ENCODE data around the gene CLIP2.

Gene CLIP2

DNA sequence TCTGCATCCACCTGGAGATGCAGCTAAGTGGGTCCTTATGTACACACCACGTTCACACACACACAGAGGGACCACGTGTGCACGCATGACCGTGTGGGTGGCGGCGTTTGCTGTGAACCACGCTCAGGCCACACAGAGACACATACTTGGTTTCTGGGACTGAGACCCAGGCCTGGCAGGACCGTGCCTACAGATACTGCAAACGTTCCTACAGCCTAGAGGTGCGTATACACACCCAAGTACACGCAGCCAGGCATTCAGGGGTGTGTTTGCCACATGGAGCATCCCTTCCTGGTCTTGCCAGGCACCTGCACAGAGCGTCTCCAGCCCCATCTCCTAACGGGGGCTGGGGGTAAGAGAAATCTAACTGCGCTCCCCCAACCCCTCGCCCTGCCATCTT is 115.5 kb downstream of the CLIP2 start:
- no peaks in the 10 kb centered on the region for H3K27me3 ChIP-seq (replicated peaks; ENCODE audit: control insufficient read depth, insufficient read depth, low read length)
- H3K36me3 ChIP-seq (ENCODE audit: control insufficient read depth, insufficient read depth, low read length), result peaks cover 26% of the 10 kb centered on the region
- TF ChIP-seq, protein P1, sequence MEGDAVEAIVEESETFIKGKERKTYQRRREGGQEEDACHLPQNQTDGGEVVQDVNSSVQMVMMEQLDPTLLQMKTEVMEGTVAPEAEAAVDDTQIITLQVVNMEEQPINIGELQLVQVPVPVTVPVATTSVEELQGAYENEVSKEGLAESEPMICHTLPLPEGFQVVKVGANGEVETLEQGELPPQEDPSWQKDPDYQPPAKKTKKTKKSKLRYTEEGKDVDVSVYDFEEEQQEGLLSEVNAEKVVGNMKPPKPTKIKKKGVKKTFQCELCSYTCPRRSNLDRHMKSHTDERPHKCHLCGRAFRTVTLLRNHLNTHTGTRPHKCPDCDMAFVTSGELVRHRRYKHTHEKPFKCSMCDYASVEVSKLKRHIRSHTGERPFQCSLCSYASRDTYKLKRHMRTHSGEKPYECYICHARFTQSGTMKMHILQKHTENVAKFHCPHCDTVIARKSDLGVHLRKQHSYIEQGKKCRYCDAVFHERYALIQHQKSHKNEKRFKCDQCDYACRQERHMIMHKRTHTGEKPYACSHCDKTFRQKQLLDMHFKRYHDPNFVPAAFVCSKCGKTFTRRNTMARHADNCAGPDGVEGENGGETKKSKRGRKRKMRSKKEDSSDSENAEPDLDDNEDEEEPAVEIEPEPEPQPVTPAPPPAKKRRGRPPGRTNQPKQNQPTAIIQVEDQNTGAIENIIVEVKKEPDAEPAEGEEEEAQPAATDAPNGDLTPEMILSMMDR (IDR thresholded peaks at IDR 0.05; ENCODE audit: insufficient read depth, low read length, poor library complexity, severe bottlenecking), result no peak
- DNase-seq (ENCODE audit: extremely low read depth, insufficient read length), result no peak
- H3K4me3 ChIP-seq (replicated peaks; ENCODE audit: low read depth, low read length), result no peak overlapping the region

DNA sequence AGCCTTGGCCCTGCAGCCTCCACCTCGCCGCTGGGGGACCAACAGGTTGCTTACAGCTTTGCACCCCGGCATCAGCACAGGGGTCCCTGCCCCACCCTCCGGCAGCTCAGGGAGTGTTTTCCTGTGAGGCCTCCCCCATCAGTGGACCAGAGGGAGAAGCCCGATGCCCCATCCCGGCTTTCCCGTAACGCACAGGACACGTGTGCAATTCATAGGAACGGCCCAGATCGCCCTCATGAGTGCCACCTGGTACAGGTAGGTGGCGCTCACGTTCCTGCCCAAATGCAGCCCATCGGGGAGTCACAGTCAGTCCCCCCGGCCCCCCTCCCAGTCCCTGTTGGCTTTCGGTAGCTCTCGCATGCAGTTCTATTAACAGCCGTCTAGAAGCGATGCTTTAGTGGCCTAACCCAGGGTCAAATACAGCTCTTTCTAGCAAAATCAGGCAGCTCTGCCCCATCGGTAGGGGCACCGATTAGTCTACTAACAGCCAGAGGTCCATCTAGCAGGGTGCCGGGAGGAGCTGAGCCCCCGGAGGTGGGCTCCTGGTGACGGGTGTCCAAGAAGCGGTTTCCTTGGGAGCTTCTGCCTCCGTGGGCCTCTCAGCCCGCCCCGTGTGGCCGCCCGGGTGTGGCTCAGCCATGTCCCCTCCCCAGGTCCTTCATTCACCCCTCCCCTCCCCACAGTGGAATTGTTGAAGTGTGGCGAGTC is 116.1 kb downstream of the CLIP2 start:
- DNase-seq (ENCODE audit: extremely low read depth, insufficient read length), result no peak
- Histone ChIP-seq H3K27me3 (replicated peaks; ENCODE audit: control insufficient read depth, insufficient read depth, low read length) (no peaks in the 10 kb centered on the region), H3K36me3 (ENCODE audit: control insufficient read depth, insufficient read depth, low read length) (peaks cover 25% of the 10 kb centered on the region), H3K4me3 (replicated peaks; ENCODE audit: low read depth, low read length) (no peak overlapping the region)
- TF ChIP-seq, protein P1 (IDR thresholded peaks at IDR 0.05; ENCODE audit: insufficient read depth, low read length, poor library complexity, severe bottlenecking), result peak; percentile 21

DNA sequence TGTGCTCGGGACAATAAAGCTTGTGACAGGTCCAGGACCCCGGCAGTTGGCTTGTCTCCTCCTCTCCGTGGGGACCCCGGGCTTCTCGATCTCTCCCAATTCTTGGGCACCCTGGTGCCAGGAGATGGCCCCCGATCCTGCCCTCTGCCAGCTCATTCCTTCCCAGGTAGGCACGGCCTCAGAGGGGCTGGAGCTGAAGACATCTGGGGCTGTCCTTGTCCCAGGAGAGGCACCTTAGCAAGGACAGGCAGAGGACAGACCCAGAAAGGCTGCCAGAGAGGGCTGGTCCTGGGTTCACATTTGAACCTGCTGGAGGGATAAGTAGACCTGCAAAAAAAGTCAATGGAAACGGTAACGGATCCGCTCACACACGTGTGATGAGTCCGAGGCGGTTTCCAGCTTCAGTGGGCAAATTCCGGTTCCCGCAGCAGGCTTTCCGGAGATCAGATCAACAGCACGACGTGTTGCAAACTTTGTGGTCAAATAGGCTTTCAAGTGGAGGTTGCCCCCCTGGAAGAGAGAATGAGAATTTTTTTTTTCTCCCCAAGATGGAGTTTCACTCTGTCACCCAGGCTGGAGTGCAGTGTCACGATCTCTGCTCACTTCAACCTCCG is 116.8 kb downstream of the CLIP2 start:
- peaks cover 19% of the 10 kb centered on the region for H3K36me3 ChIP-seq (ENCODE audit: control insufficient read depth, insufficient read depth, low read length)
- H3K27me3 ChIP-seq (replicated peaks; ENCODE audit: control insufficient read depth, insufficient read depth, low read length), result no peaks in the 10 kb centered on the region
- TF ChIP-seq, protein P1 (IDR thresholded peaks at IDR 0.05; ENCODE audit: insufficient read depth, low read length, poor library complexity, severe bottlenecking), result no peak
- DNase-seq (ENCODE audit: extremely low read depth, insufficient read length), result no peak
- no peak overlapping the region for H3K4me3 ChIP-seq (replicated peaks; ENCODE audit: low read depth, low read length)

DNA sequence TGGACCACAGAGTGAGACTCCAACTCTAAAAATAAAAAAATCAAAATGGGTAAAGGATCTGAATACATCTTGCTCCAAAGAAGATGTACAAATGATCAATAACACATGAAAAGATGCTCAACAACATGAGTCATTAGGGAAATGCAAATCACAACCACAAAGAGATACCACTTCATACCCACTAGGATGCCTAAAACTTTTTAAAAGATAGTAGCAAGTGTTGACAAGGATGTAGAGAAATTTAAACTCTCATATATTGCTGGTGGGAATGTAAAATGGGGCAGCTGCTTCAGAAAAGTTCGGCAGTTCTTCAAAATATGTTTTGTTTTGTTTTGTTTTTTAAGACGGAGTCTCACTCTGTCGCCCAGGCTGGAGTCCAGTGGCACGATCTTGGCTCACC is 118.8 kb downstream of the CLIP2 start:
- no peak for DNase-seq (ENCODE audit: extremely low read depth, insufficient read length)
- no peaks in the 10 kb centered on the region for H3K27me3 ChIP-seq (replicated peaks; ENCODE audit: control insufficient read depth, insufficient read depth, low read length)
- H3K36me3 ChIP-seq (ENCODE audit: control insufficient read depth, insufficient read depth, low read length), result peaks cover 16% of the 10 kb centered on the region
- H3K4me3 ChIP-seq (replicated peaks; ENCODE audit: low read depth, low read length), result no peak overlapping the region
- TF ChIP-seq, protein P1 (IDR thresholded peaks at IDR 0.05; ENCODE audit: insufficient read depth, low read length, poor library complexity, severe bottlenecking), result no peak

DNA sequence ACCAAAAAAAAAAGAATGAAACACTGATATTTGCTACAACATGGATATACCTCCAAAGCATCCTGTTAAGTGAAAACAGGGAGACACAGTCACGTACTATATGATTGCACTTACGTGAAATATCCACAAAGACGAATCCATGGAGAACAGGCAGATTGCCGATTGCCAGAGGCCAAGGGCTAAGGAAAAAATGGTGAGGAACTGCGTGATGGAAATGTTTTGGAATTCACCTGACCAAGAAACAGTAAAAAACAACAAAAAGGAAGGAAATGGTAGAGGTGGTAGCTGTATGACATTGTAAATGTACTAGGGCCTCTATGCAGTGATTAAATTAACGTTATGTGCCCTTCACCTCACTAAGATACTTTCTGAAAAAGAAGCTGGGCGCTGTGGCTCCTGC is 120.4 kb downstream of the CLIP2 start:
- peaks cover 7% of the 10 kb centered on the region for H3K36me3 ChIP-seq (ENCODE audit: control insufficient read depth, insufficient read depth, low read length)
- no peaks in the 10 kb centered on the region for H3K27me3 ChIP-seq (replicated peaks; ENCODE audit: control insufficient read depth, insufficient read depth, low read length)
- no peak overlapping the region for H3K4me3 ChIP-seq (replicated peaks; ENCODE audit: low read depth, low read length)
- DNase-seq (ENCODE audit: extremely low read depth, insufficient read length), result no peak
- TF ChIP-seq, protein P1 (IDR thresholded peaks at IDR 0.05; ENCODE audit: insufficient read depth, low read length, poor library complexity, severe bottlenecking), result no peak

Data from GM06990 (cell line).